Left renal pelvis (tissue), 4 donors: ENCODE results near the gene RPUSD3. TPM values are rescaled to one million over a fixed set of nuclear protein-coding genes. Genes with fewer than 3 reads are reported as not detected.

Source experiments
- DNase-seq, 4 donors: peaks; one replicate each; pipeline ENCODE4 v3.0.0-alpha.2; 2013; ENCODE audit warnings: low read depth in 4 of 4, low spot score in 3 of 4
- polyA plus RNA-seq, 4 donors: library from polyadenylated mRNA; unstranded; fragments of 120-200 nt; gene quantifications; one replicate each; pipeline ENCODE4 v1.2.1, GENCODE V29; 2013; ENCODE audit not compliant: insufficient read length in 4 of 4

RPUSD3 gene
- polyA plus RNA-seq, 4 donors: 20.4 to 43.0 (median 30.8) TPM

DNA sequence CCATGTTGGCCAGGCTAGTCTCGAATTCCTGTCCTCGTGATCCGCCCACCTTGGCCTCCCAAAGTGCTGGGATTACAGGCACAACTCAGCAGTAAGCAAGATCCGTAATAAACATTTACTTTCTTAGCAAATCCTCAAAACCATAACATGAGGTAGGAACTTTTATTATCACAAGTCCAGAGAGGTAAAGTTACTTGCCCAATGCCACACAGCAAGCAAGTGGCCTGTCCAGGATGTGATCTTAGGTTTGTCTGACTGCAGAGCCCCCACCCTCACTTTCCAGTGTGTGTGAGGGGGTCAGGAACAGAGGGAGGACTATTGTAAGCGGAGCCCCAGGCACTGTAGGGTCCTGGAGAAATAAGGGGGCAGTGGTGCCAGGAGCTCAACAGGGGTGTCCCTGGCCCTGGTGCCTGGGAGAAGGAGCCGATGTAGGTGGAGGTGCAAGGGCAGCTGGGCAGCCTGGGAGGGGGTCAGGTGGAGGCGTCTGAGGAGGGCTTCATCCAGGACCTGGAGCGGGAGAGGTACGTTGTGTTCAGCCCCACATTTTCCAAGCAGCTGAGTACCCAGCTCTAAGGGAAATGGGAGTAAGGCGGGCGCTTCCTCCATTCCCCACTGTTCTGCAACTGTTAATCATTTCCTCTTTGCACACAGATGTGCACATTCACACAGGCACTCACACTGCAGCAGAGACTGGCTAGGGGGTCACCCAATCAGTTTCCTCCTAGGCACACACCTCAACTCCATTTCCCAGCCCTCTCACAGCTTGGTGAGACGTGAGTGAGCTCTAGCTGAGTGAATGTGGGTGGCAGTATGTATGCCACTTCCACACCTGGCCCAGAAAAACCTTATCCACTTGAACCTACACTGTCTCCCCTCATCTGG, 5.9 kb downstream of the RPUSD3 start:
- DNase-seq: no peak

DNA sequence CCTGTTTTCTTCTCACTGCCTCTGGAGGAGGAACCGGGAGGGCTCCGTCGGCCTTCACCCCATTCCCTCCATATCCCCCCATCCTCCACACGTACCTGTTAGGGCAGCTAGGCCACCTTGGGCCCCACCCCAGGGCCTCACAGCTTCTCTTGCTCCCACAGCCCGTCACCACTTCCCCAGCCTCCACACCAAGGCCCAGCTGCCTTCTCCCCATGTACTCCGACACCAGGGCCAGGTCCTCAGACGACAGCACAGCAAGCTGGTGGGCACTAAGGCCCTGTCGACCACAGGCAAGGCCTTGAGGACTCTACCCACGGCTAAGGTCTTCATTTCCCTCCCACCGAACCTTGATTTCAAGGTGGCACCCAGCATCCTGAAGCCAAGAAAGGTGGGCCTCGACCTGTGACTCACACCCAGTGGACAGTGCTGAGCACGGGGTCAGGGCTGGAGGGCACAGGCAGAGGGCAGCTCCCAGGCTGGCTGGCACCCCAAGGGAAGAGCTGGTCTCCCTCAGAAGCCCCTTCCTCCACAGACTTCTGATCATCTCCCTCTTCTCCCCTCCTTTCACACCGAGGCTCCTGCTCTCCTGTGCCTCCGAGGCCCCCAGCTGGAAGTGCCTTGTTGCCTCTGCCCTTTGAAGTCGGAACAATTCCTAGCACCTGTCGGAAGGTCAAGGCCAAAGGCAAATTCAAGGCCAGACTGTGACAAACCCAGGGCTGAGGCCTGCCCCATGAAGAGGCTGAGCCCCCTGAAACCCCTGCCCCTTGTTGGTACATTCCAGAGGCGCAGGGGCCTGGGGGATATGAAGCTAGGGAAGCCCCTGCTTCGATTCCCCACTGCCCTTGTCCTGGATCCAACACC, 9.1 kb downstream of the RPUSD3 start:
- no peak for DNase-seq

DNA sequence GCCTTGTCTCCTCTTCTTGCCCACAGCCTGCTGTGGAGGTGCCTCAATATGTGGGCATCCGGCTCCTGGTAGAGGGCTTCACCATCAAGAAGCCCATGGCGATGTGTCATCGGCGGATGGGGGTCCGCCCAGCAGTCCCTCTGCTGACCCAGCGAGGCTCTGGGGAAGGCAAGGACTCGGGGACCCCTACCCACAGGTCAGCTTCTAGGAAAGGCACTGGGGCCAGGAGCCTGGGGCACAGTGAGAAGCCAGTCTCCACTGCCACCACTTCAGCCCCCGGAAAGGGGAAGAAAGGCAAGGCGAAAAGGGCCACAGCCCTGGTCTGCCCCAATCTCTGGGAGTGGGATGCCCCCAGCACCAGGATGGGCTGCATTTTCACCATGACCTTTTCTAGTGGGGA, 10.7 kb downstream of the RPUSD3 start:
- no peak for DNase-seq

DNA sequence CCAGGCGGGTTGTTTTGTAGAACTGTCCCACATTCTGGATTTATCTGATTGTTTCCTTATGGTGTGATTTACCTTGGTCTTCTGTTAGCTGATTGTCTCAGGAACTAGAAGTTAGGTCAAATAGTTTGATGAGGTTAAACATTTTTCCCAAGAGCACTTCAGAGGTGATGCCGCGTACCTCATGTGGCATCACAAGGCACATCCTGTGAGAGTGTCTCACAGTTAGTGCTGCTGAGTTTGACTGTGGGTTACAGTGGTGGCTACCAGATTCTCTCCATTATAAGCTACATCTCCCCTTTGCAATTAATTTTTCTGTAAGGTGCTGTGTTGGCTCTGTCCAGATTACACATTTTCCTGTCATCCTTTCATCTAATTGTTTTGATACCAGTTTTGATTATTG, 12.6 kb downstream of the RPUSD3 start:
- DNase-seq: no peak

DNA sequence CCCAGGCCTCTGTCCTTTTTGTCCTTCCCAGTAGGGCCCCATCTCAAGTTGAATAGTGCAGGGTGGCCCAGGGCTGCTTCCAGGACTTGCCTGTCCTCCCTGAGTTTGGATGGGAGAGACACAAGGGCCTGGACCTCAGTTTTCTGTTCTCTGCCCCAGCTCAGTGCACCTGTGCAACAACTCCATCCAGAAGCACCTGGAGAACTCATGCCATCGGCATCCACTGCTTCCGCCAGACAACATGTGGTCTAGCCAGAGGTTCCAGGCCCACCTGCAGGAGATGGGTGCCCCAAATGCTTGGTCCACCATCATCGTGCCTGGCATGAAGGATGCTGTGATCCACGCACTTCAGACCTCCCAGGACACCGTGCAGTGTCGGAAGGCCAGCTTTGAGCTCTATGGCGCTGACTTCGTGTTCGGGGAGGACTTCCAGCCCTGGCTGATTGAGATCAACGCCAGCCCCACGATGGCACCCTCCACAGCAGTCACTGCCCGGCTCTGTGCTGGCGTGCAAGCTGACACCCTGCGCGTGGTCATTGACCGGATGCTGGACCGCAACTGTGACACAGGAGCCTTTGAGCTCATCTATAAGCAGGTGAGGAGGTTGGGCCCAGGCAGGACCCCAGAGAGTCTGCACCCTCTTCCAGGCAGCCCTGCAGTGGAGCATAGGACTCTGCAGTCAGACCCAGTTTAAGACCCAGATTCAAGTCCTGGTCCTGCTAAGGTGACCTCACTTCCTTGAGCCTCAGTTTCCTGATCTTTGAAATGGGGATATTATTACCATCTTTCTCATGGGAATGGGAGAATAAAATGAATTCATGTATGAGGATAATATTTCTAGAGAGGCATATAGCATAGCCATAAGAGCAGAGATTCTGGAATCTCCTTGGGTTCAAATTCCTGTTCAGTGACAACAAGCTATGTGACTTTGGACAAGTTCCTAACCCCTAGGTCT, 14.7 kb downstream of the RPUSD3 start:
- DNase-seq: no peak

DNA sequence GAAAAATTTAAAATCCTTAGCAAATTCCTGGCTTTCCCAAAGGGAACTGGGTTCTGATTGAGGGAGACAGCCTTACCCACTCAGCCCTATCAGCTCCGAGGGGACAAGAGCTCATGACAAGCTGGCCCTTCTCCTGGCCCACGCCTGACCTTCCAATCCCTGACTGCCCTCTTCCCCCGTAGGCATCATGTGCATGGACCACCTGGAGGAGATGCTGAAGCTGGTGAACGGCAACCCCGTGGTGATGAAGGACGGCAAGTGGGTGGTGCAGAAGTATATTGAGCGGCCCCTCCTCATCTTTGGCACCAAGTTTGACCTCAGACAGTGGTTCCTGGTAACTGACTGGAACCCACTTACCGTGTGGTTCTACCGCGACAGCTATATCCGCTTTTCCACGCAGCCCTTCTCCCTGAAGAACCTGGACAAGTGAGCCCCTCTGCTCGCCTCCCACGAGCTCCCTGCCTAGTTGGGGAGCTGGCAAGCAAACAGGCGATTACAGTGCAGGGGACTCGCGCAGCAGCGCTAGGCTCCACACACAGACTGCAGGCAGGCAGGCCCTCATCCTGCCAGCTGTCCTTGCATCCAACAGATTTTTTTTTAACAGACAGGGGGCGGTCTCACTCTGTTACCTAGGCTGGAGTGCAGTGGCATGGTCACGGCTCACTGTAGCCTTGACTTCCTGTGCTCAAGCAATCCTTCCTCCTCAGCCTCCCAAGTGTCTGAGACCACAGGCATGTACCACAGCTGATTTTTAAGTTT, 16.8 kb downstream of the RPUSD3 start:
- no peak for DNase-seq

DNA sequence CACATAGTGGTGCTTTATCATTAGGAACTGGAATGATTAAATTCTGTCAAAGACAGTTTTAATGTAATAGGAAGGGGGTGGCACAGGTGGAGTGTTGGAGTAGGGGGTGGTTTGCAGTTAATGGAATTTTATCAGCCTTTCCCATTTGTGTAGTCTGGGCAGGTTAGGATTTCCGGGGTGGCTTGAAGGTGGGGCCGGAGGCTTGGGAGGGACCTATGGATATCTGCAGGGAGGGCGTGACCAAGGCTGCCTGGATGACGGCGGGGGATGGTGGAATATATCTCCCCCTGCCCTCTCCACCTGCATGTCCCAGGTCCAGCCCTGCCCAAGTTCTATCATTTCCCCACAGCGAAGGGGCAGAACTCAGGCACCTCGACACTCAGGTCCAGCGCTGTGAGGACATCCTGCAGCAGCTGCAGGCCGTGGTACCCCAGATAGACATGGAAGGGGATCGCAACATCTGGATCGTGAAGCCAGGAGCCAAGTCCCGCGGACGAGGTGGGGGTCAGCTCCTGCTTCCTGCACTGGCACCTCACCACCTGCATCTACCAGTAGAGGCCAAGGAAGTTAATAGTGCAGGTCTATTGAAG, 18.3 kb downstream of the RPUSD3 start:
- DNase-seq: no peak

DNA sequence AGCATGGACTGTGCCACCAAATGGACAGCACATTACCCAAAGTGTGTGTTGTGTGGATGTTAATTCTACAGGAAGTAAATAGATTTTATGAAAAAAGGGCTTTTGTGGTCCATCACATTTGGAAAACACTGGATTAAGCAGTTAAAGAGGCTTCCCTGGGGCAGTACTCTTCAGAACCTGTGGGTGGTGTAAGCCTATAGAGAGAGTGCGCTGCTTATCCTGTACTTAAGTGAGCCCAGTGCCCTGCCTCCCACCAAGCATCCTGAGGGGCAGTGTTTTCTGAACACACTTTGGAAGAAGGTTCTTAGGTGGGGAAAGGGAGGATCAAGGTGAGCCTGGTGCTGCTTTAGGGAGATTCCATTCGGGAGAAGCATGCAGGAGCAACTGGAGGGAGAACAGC, 22.9 kb downstream of the RPUSD3 start:
- DNase-seq: no peak

DNA sequence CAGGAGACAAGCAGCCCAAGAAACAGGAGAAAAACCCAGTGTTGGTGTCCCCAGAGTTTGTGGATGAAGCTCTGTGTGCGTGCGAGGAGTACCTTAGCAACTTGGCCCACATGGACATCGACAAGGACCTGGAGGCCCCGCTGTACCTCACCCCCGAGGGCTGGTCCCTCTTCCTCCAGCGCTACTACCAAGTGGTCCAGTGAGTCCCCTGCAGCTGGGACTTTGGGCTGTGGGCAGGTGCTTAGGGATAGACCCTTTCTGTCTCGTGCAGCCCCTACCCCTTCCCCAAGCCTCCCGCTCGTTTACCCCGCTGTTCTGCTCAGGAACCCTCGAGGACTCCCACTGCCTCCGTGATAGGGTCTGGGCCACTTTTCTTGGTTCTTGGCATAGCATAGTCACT, 23.3 kb downstream of the RPUSD3 start:
- DNase-seq: no peak

DNA sequence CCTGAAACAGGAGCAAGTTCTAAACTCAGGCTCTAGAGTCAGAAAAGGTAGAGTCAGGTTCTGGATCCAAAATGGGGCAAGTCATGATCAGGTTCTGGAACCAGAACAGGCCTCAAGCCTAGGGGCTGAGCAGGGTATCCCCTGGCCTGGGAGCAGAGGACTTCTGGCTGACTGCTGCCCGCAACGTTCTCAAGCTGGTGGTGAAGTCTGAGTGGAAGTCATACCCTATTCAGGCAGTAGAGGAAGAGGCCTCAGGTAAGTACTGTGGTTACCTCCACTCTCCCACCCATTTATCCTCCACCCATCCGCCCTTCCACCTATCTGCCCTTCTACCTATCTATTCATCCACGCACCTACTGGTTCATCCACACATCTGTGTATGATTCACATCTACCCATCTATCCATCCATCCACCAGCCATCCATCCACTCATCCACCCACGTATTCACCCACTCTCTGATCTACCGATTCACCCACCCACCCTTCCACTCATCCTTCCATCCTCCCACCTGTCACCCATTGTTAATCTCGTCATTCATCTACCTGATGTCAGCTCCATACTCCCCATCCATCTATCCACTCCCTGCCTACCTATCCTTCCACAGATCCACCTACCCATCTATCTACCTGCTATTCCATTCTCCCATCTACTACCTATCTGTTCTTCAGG, 25.0 kb downstream of the RPUSD3 start:
- no peak for DNase-seq

DNA sequence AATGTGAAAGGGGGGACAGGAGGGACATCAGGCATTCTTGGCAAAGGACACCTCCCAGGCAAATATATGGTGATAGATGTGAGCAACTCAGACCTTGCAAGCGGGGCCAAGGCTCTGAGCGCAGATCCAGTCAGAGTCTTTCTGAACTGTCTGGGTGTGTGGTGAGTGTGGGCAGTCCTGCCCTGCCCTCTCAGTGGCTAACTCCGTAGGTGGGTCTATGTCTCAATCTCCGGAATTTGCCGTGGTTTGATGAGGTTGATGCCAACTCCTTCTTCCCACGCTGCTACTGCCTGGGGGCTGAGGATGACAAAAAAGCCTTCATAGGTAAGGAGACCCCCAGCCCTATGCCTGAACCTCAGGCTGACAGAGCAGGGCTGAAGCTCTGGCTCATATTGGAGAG, 26.4 kb downstream of the RPUSD3 start:
- no peak for DNase-seq

DNA sequence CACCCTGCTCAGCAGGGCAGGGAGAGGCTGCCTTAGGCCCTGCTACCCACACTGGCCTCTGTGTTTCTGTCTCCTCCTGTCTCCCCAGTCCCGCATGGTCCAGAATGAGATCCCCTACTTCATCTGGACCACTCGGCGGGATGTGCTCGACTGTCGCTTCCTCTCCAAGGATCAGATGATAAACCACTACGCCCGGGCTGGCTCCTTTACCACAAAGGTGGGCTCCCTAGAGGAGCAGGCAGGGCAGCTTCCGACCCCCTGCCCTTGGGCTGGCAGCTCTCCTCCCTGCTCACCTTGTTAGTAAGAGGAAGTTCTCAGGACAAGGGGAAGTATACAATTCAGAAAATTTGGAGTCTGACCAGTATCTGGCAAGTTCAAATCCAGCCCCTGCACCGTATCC, 27.8 kb downstream of the RPUSD3 start:
- no peak for DNase-seq

DNA sequence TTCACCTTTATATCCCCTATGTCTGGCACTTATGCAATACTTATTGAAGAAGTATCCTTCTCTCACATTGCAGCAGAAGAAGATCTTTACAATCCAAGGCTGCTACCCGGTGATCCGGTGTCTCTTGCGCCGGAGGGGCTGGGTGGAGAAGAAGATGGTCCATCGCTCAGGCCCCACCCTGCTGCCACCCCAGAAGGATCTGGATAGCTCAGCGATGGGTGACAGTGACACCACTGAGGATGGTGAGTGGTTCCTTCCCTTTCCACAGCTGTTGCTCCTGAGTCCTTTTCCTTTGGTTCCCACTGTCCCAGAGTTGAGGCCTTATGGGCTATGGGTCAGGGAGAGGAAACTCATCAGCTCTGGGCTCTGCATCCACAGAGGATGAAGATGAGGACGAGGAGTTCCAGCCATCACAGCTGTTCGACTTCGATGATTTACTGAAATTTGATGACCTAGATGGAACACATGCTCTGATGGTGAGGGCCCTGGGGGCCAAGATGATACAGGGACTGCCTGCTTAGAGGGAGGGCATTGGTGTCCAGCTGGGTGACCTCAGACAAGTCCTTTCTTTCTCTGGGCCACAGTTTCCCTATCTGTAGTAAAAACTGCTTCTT, 30.8 kb downstream of the RPUSD3 start:
- DNase-seq: no peak

DNA sequence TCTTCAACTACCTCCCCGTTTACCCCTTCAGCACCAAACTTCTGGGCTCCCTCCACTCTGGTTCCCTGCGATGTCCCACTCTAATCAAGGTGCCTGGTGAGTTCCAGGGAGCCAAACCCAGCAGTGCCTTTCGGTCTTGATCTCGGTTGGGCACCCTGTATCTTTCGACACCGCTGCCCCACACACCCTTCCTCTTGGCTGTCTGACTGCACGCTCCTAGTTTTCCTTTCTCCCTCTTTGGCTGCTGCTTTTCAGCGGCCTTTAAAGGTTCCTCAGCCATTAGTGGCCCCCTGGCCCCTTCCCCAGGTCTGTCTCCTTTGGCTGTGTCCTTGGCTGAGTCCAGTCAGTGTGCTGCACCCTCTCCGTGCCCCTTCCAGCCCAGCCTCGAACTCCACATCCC, 33.0 kb downstream of the RPUSD3 start:
- DNase-seq: no peak

DNA sequence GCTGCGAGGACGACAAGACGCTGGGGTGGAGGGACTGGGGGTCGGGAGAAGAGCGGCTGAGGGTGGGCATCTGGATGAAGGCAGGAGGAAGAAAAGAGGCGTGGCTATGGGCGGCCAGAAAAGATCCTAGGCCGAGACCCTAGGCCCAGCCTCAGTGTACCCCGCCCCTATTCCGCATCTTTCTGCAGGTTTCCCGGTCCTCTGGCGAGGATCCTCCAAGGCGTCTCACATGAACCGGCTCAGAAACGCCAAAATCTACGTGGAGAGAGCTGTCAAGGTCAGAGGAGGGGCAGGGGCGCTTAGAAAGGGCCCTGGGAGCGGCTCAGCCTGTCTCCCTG, 33.4 kb downstream of the RPUSD3 start:
- no peak for DNase-seq

DNA sequence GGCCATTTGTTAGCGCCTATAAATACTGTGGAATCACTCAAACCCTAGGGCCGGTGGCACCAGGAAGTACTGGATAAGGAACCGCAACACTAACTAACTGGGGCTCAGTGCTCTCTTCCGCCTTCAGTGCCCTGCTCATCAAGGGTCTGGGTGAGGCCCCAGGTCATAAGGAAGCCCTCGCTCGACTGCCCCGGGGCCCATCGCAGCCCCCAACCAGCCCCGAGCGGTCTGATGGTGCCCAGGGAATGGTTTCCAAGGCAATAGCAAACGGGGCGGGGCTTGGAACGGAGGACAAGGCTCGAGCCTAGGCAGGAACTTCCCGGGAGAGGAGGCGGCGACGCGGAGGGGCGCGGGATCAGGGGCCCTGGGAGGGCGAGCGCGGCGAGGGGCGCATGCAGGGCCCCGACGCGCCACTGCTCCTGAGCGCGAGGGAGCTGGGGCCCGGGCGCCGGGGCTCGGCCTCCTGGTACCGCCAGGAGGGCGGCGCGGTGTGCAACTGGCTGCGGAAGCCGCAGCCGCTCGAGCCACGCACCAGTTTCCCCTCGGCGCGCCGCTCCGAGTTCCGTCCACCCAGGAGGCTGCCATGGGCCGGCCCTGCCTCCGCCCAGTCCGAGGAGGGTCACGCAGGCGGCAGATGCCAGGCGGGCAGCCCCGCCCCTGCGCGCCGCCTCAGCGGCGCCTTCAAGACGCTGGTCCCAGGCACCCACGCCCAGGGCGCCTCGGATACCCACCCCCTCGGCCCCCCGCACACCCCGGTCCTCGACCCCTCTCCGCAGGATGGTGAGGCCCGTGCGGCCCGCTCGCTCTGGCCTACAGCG, 34.0 kb downstream of the RPUSD3 start, which contains the start of gene TTLL3:
TTLL3 (plus strand) TSS at position 648 of the 818 bp plus-strand sequence. CDS start 400 bp downstream, outside the sequence.
- peak in 2 of 4 donors; percentile 49 to 54 for DNase-seq

DNA sequence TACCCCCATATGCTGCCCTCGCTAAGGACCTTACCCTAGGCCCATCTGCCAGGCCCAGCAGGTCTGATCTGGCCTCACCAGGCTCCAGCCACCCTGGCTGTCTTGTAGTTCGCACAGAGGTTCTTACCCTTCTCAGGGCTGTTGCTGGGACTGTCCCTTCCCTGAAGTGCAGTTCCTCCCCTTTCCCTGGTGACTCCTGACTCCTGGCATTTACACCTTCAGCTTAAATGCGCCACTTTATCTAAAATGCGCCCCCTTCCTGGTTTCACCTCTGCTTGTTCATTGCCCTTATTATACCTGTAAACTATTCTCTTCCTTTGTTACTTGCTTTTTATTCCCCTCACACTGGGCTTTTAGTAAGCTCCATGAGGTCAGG, 34.6 kb downstream of the RPUSD3 start:
- DNase-seq: no peak
